ENCODE measurements around the gene CD7.

GRCh38 chr17:82280537-82280936 is 36.9 kb downstream of the CD7 start:
- TF ChIP-seq POLR2A (IDR thresholded peaks at IDR 0.05) (no peak), CTCF (IDR thresholded peaks at IDR 0.05) (no peak)

Measured in thyroid gland (tissue), 4 donors.